Measurements from ENCODE around the gene CSNK1G2. TPM values are rescaled to one million over a fixed set of nuclear protein-coding genes. Genes with fewer than 3 reads are reported as not detected.

CSNK1G2 gene
- total and polyA plus RNA-seq, 2 experiments from 2014 or later, result 39.6 to 147 TPM

- H3K9me2 ChIP-seq (ENCODE audit: insufficient read depth), result no peaks in the 10 kb centered on the region
- Mint-ChIP-seq H3K36me3 (ENCODE audit: low read depth) (peaks cover 13% of the 10 kb centered on the region; the same call in 2 of the 3 replicates), H3K9me3 (peaks cover 15% of the 10 kb centered on the region), H3K27me3 (ENCODE audit: insufficient read depth, low read depth, poor library complexity) (peaks cover 31% of the 10 kb centered on the region), H3K4me1 (peaks cover 6% of the 10 kb centered on the region; the same call in 1 of the 3 replicates), H3K27ac (no peak overlapping the region), H3K4me3 (peak overlapping the region; percentile 65)
- H3K79me2 ChIP-seq (replicated peaks; ENCODE audit: insufficient read depth), result no peaks in the 10 kb centered on the region
- no peaks in the 10 kb centered on the region for H3K36me3 ChIP-seq (ENCODE audit: insufficient read depth)
- H4K20me1 ChIP-seq (replicated peaks; ENCODE audit: insufficient read depth), result no peaks in the 10 kb centered on the region
- H3F3A ChIP-seq (replicated peaks; ENCODE audit: low read depth), result 0 out of 2 replicates have a peak, but pooled peaks cover 3% of the 10 kb centered on the region
- TF ChIP-seq CREB1 (CRISPR knock-in tag; IDR thresholded peaks at IDR 0.05; ENCODE audit: low read depth) (0 out of 2 replicates have a peak, but pooled peaks have one; percentile 11), CTCF (conservative IDR thresholded peaks at IDR 0.05; ENCODE audit: low read depth in 2 of 2) (peak; percentile 80 to 94), JUNB (IDR thresholded peaks at IDR 0.05; ENCODE audit: unreplicated experiment) (no peak), EZH2 (IDR thresholded peaks at IDR 0.05; ENCODE audit: low read depth, unreplicated experiment) (no peak), ZNF331 (CRISPR knock-in tag; IDR thresholded peaks at IDR 0.05; ENCODE audit: low read depth) (no peak), NANOG (IDR thresholded peaks at IDR 0.05; ENCODE audit: borderline replicate concordance) (no peak), STAT1 (IDR thresholded peaks at IDR 0.05; ENCODE audit: unreplicated experiment) (no peak), POLR2AphosphoS5 (IDR thresholded peaks at IDR 0.05; ENCODE audit: low read depth) (no peak), ZNF114 (CRISPR knock-in tag; IDR thresholded peaks at IDR 0.05) (no peak), EZH2phosphoT487 (IDR thresholded peaks at IDR 0.05; ENCODE audit: unreplicated experiment) (no peak)
- TF ChIP-seq, protein P1, sequence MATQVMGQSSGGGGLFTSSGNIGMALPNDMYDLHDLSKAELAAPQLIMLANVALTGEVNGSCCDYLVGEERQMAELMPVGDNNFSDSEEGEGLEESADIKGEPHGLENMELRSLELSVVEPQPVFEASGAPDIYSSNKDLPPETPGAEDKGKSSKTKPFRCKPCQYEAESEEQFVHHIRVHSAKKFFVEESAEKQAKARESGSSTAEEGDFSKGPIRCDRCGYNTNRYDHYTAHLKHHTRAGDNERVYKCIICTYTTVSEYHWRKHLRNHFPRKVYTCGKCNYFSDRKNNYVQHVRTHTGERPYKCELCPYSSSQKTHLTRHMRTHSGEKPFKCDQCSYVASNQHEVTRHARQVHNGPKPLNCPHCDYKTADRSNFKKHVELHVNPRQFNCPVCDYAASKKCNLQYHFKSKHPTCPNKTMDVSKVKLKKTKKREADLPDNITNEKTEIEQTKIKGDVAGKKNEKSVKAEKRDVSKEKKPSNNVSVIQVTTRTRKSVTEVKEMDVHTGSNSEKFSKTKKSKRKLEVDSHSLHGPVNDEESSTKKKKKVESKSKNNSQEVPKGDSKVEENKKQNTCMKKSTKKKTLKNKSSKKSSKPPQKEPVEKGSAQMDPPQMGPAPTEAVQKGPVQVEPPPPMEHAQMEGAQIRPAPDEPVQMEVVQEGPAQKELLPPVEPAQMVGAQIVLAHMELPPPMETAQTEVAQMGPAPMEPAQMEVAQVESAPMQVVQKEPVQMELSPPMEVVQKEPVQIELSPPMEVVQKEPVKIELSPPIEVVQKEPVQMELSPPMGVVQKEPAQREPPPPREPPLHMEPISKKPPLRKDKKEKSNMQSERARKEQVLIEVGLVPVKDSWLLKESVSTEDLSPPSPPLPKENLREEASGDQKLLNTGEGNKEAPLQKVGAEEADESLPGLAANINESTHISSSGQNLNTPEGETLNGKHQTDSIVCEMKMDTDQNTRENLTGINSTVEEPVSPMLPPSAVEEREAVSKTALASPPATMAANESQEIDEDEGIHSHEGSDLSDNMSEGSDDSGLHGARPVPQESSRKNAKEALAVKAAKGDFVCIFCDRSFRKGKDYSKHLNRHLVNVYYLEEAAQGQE (IDR thresholded peaks at IDR 0.05; ENCODE audit: unreplicated experiment), result no peak
- TF ChIP-seq, protein P2, sequence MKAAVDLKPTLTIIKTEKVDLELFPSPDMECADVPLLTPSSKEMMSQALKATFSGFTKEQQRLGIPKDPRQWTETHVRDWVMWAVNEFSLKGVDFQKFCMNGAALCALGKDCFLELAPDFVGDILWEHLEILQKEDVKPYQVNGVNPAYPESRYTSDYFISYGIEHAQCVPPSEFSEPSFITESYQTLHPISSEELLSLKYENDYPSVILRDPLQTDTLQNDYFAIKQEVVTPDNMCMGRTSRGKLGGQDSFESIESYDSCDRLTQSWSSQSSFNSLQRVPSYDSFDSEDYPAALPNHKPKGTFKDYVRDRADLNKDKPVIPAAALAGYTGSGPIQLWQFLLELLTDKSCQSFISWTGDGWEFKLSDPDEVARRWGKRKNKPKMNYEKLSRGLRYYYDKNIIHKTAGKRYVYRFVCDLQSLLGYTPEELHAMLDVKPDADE (IDR thresholded peaks at IDR 0.05), result no peak
- TF ChIP-seq, protein P3, sequence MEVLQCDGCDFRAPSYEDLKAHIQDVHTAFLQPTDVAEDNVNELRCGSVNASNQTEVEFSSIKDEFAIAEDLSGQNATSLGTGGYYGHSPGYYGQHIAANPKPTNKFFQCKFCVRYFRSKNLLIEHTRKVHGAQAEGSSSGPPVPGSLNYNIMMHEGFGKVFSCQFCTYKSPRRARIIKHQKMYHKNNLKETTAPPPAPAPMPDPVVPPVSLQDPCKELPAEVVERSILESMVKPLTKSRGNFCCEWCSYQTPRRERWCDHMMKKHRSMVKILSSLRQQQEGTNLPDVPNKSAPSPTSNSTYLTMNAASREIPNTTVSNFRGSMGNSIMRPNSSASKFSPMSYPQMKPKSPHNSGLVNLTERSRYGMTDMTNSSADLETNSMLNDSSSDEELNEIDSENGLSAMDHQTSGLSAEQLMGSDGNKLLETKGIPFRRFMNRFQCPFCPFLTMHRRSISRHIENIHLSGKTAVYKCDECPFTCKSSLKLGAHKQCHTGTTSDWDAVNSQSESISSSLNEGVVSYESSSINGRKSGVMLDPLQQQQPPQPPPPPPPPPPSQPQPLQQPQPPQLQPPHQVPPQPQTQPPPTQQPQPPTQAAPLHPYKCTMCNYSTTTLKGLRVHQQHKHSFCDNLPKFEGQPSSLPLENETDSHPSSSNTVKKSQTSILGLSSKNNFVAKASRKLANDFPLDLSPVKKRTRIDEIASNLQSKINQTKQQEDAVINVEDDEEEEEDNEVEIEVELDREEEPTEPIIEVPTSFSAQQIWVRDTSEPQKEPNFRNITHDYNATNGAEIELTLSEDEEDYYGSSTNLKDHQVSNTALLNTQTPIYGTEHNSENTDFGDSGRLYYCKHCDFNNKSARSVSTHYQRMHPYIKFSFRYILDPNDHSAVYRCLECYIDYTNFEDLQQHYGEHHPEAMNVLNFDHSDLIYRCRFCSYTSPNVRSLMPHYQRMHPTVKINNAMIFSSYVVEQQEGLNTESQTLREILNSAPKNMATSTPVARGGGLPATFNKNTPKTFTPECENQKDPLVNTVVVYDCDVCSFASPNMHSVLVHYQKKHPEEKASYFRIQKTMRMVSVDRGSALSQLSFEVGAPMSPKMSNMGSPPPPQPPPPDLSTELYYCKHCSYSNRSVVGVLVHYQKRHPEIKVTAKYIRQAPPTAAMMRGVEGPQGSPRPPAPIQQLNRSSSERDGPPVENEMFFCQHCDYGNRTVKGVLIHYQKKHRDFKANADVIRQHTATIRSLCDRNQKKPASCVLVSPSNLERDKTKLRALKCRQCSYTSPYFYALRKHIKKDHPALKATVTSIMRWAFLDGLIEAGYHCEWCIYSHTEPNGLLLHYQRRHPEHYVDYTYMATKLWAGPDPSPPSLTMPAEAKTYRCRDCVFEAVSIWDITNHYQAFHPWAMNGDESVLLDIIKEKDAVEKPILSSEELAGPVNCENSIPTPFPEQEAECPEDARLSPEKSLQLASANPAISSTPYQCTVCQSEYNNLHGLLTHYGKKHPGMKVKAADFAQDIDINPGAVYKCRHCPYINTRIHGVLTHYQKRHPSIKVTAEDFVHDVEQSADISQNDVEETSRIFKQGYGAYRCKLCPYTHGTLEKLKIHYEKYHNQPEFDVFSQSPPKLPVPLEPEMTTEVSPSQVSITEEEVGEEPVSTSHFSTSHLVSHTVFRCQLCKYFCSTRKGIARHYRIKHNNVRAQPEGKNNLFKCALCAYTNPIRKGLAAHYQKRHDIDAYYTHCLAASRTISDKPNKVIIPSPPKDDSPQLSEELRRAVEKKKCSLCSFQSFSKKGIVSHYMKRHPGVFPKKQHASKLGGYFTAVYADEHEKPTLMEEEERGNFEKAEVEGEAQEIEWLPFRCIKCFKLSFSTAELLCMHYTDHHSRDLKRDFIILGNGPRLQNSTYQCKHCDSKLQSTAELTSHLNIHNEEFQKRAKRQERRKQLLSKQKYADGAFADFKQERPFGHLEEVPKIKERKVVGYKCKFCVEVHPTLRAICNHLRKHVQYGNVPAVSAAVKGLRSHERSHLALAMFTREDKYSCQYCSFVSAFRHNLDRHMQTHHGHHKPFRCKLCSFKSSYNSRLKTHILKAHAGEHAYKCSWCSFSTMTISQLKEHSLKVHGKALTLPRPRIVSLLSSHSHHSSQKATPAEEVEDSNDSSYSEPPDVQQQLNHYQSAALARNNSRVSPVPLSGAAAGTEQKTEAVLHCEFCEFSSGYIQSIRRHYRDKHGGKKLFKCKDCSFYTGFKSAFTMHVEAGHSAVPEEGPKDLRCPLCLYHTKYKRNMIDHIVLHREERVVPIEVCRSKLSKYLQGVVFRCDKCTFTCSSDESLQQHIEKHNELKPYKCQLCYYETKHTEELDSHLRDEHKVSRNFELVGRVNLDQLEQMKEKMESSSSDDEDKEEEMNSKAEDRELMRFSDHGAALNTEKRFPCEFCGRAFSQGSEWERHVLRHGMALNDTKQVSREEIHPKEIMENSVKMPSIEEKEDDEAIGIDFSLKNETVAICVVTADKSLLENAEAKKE (CRISPR knock-in tag; IDR thresholded peaks at IDR 0.05), result no peak
- peaks cover 5% of the 10 kb centered on the region; the same call in 1 of the 2 replicates for H3K27me3 ChIP-seq (ENCODE audit: insufficient read depth)
- H3K4me1 ChIP-seq (ENCODE audit: insufficient read depth), result peaks cover 5% of the 10 kb centered on the region; the same call in 1 of the 2 replicates
- ATAC-seq (peak; percentile 94), DNase-seq (ENCODE audit: low spot score) (peak; percentile 89)
- no peak overlapping the region for H2AFZ ChIP-seq
- no peak overlapping the region for H3K27ac ChIP-seq (ENCODE audit: low read depth)
- peak overlapping the region; percentile 79 for H3K4me2 ChIP-seq
- H3K4me3 ChIP-seq, result peak overlapping the region; percentile 49
These were observed 11.8 kb upstream of the CSNK1G2 start for GRCh38 chr19:1929021-1929742.

Measured in GM23338 (cell line).